K562 (cell line): Measurements from ENCODE around the gene SERTAD1. TPM values are rescaled to one million over a fixed set of nuclear protein-coding genes. Genes with fewer than 3 reads are reported as not detected.

Source experiments
- BACH1 ChIP-seq: fragments of 200-800 bp; sonication (Bioruptor generic); IDR thresholded peaks from 2 replicates; pipeline ENCODE4 v1.6.1; 2016; ENCODE audit warnings: missing genetic modification characterization, missing compliant biosample characterization
- CCNT2 ChIP-seq: IDR thresholded peaks from 2 replicates; pipeline ENCODE4 v1.6.1; 2011; ENCODE audit warnings: borderline replicate concordance, low read depth, mild to moderate bottlenecking, moderate library complexity, mixed read lengths, low read length; ENCODE audit not compliant: insufficient read length; ENCODE audit errors: extremely low read depth
- CHD1 ChIP-seq: fragments of 200-600 bp; sonication (generic); IDR thresholded peaks from one replicate; pipeline ENCODE4 v1.6.1; 2012; ENCODE audit warnings: mild to moderate bottlenecking, moderate library complexity, low read length, inconsistent platforms
- CREB1 ChIP-seq, 2 experiments: sonication (generic) in 1 of 2; formaldehyde crosslinking in 1 of 2; IDR thresholded peaks; 2 replicates each; pipeline versions ENCODE4 v1.6.1 to v1.8.0; 2012 to 2022; ENCODE audit warnings: inconsistent platforms in 1 of 2, mild to moderate bottlenecking in 1 of 2, missing genetic modification reagents in 1 of 2, moderate library complexity in 1 of 2
- CTCF ChIP-seq, 3 experiments: IDR thresholded peaks in 2 of 3; conservative IDR thresholded peaks in 1 of 3; 2 replicates each; pipeline ENCODE4 v1.5.1; 2011 to 2012; ENCODE audit warnings: low read length in 3 of 3, mild to moderate bottlenecking in 3 of 3, control low read depth in 2 of 3, improper control_type of control experiment in 1 of 3, inconsistent platforms in 1 of 3, low read depth in 1 of 3, mixed read lengths in 1 of 3, moderate library complexity in 1 of 3; ENCODE audit not compliant: insufficient read depth in 2 of 3
- EHMT2 ChIP-seq: fragments of 450-650 bp; IDR thresholded peaks from 2 replicates; pipeline ENCODE4 v1.6.1; 2018; ENCODE audit warnings: antibody characterized with exemption
- FOXA1 ChIP-seq: fragments of 450-650 bp; IDR thresholded peaks from 2 replicates; pipeline ENCODE4 v1.6.1; 2016; ENCODE audit warnings: mild to moderate bottlenecking, borderline replicate concordance
- MEF2A ChIP-seq: IDR thresholded peaks from 2 replicates; pipeline ENCODE4 v1.6.1; 2011; ENCODE audit warnings: low read depth, mild to moderate bottlenecking, low read length, moderate library complexity; ENCODE audit not compliant: control insufficient read depth
- NEUROD1 ChIP-seq: fragments of 150-350 bp; IDR thresholded peaks from 2 replicates; pipeline ENCODE4 v1.6.1; 2014; ENCODE audit warnings: borderline replicate concordance, low read length, low read depth; ENCODE audit not compliant: partially characterized antibody
- NR2C2 ChIP-seq, 2 experiments: fragments of 200-800 bp in 1 of 2; sonication (Bioruptor generic) in 1 of 2; sonication (generic) in 1 of 2; formaldehyde crosslinking in 1 of 2; IDR thresholded peaks; 2 replicates each; pipeline versions ENCODE4 v1.6.1 to v1.8.0; 2016 to 2022; ENCODE audit warnings: mild to moderate bottlenecking in 1 of 2, missing compliant biosample characterization in 1 of 2, missing genetic modification characterization in 1 of 2, missing genetic modification reagents in 1 of 2
- RFX1 ChIP-seq: fragments of 450-650 bp; IDR thresholded peaks from 2 replicates; pipeline ENCODE4 v1.6.1; 2016; ENCODE audit warnings: mild to moderate bottlenecking, moderate library complexity
- TAF7 ChIP-seq: fragments of 450-650 bp; IDR thresholded peaks from 2 replicates; pipeline ENCODE4 v1.6.1; 2016; ENCODE audit warnings: missing genetic modification characterization, missing compliant biosample characterization
- ZBTB43 ChIP-seq: sonication (generic); formaldehyde crosslinking; IDR thresholded peaks from 2 replicates; pipeline ENCODE4 v1.8.0; 2023; ENCODE audit warnings: mild to moderate bottlenecking, missing genetic modification reagents
- ZNF232 ChIP-seq: sonication (generic); formaldehyde crosslinking; IDR thresholded peaks from 2 replicates; pipeline ENCODE4 v1.8.0; 2022; ENCODE audit warnings: mild to moderate bottlenecking, missing genetic modification reagents
- ZNF717 ChIP-seq: fragments of 250-450 bp; sonication (Bioruptor Pico); IDR thresholded peaks from 2 replicates; pipeline ENCODE4 v1.5.0; 2021
- ZNF740 ChIP-seq, 3 experiments: fragments of 200-800 bp in 1 of 3; sonication (Bioruptor generic) in 1 of 3; sonication (generic) in 1 of 3; formaldehyde crosslinking in 1 of 3; IDR thresholded peaks; 2 replicates each; pipeline versions ENCODE4 v1.6.1 to v1.8.0; 2016 to 2022; ENCODE audit warnings: mild to moderate bottlenecking in 2 of 3, missing compliant biosample characterization in 2 of 3, missing genetic modification characterization in 2 of 3, missing genetic modification reagents in 1 of 3
- polyA plus RNA-seq, 8 experiments: library from polyadenylated mRNA; depleted of rRNA in 4 of 8; stranded (reverse) in 5 of 8; unstranded in 3 of 8; fragments of >200 nt; fragmentation: Nextera tagmentation in 2 of 8; fragmentation: Illumina TruSeq in 1 of 8; extraction: Ambion mirVana in 2 of 8; extraction: Trizol in 1 of 8; gene quantifications; 2 replicates each; pipeline versions ENCODE4 v1.2.1 to v1.2.3, GENCODE V29; 2011 to 2014; ENCODE audit warnings: inconsistent platforms in 1 of 8, missing spikeins in 1 of 8
- total RNA-seq, 7 experiments: library from RNA; depleted of rRNA in 6 of 7; stranded (reverse); fragments of >200 nt in 6 of 7; fragmentation: Illumina TruSeq in 2 of 7; extraction: Trizol in 2 of 7; gene quantifications; 2 replicates each; pipeline versions ENCODE4 v1.2.1 to v1.2.3, GENCODE V29; 2011 to 2021; ENCODE audit warnings: low replicate concordance in 1 of 7
- TF ChIP-seq, protein P1 (sequence below): IDR thresholded peaks from 2 replicates; pipeline ENCODE4 v1.6.1; 2011; ENCODE audit not compliant: insufficient read length; ENCODE audit errors: extremely low read depth
- TF ChIP-seq, protein P2 (sequence below): fragments of 450-650 bp; IDR thresholded peaks from 2 replicates; pipeline ENCODE4 v1.6.1; 2016; ENCODE audit warnings: mild to moderate bottlenecking

Gene SERTAD1
- total and polyA plus RNA-seq, 9 of the 15 experiments (the other 6 are each of a cell fraction or from before 2014, with no cell fraction given): 0.15 to 8.7 (median 4.9) TPM

GRCh38 chr19:40444000-40444824 is 18.4 kb upstream of the SERTAD1 start, which contains the start of gene SERTAD3 (continued):
- TF ChIP-seq NEUROD1 (no peak), EHMT2 (no peak), FOXA1 (no peak), NR2C2 (CRISPR knock-in tag; IDR thresholded peaks at IDR 0.05) (no peak), NR2C2 (tag; IDR thresholded peaks at IDR 0.05) (peak; percentile 60; the same call in 1 of the 2 replicates), CHD1 (no peak), CCNT2 (peak; percentile 44), CREB1 (IDR thresholded peaks at IDR 0.05) (peak; percentile 91), CREB1 (CRISPR knock-in tag; IDR thresholded peaks at IDR 0.05) (peak; percentile 90), MEF2A (no peak), ZBTB43 (CRISPR knock-in tag) (0 out of 2 replicates have a peak, but pooled peaks have one; percentile 50), RFX1 (peak; percentile 95), CTCF (IDR thresholded peaks at IDR 0.05 in 2 of 3, conservative IDR thresholded peaks at IDR 0.05 in 1 of 3; ENCODE audit: insufficient read depth in 2 of 3, low read depth in 1 of 3, low read length in 3 of 3) (no peak), ZNF740 (CRISPR knock-in tag; IDR thresholded peaks at IDR 0.05) (peak; percentile 49; the same call in 1 of the 2 replicates), ZNF740 (tag; IDR thresholded peaks at IDR 0.05) (no peak), ZNF232 (CRISPR knock-in tag) (0 out of 2 replicates have a peak, but pooled peaks have one; percentile 44), TAF7 (peak; percentile 54; the same call in 1 of the 2 replicates), BACH1 (tag) (no peak), ZNF717 (no peak)
- TF ChIP-seq, protein P1, sequence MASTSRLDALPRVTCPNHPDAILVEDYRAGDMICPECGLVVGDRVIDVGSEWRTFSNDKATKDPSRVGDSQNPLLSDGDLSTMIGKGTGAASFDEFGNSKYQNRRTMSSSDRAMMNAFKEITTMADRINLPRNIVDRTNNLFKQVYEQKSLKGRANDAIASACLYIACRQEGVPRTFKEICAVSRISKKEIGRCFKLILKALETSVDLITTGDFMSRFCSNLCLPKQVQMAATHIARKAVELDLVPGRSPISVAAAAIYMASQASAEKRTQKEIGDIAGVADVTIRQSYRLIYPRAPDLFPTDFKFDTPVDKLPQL: no peak
- TF ChIP-seq, protein P2, sequence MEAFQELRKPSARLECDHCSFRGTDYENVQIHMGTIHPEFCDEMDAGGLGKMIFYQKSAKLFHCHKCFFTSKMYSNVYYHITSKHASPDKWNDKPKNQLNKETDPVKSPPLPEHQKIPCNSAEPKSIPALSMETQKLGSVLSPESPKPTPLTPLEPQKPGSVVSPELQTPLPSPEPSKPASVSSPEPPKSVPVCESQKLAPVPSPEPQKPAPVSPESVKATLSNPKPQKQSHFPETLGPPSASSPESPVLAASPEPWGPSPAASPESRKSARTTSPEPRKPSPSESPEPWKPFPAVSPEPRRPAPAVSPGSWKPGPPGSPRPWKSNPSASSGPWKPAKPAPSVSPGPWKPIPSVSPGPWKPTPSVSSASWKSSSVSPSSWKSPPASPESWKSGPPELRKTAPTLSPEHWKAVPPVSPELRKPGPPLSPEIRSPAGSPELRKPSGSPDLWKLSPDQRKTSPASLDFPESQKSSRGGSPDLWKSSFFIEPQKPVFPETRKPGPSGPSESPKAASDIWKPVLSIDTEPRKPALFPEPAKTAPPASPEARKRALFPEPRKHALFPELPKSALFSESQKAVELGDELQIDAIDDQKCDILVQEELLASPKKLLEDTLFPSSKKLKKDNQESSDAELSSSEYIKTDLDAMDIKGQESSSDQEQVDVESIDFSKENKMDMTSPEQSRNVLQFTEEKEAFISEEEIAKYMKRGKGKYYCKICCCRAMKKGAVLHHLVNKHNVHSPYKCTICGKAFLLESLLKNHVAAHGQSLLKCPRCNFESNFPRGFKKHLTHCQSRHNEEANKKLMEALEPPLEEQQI: no peak
